Stimulated activated CD8-positive, alpha-beta memory T cell treated with anti-CD3 and anti-CD28 coated beads, Interleukin-12 subunit alpha, Interleukin-12 subunit beta, amount 100 ng/mL, for 24 hours (primary cell): ENCODE results near the gene ENPP4.
"Not testable (repeated sequence)": the region's sequence is repeated elsewhere in the genome, so short reads cannot be mapped to it uniquely, and the experiment has no call there.

Source experiments
- DNase-seq: peaks from one replicate; pipeline ENCODE4 v3.0.0-alpha.2; 2020; ENCODE audit errors: extremely low read depth

Gene ENPP4

DNA sequence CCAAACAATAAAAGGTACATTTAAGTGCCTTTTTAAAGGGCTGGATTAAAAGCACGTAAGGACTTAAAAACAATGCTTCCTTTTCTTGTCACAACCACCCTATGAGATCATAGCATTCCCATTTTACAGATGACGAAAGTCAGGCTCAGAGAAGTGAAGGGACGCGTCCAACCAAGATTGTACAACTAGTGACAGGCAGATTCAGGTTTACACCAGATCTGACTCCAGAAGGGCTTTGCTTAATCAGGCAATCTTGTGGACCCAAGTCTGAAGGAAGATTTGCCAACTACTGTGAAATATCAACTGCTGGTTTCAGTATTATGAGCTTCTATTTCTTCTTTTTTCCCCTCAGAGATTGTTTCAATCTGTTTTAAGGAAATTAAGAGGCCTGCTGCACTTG, 877 bp downstream of the ENPP4 start:
- no peak for DNase-seq

DNA sequence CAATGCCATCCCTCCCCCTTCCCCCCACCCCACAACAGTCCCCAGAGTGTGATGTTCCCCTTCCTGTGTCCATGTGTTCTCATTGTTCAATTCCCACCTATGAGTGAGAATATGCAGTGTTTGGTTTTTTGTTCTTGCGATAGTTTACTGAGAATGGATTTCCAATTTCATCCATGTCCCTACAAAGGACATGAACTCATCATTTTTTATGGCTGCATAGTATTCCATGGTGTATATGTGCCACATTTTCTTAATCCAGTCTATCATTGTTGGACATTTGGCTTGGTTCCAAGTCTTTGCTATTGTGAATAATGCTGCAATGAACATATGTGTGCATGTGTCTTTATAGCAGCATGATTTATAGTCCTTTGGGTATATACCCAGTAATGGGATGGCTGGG, 1.5 kb downstream of the ENPP4 start:
- DNase-seq = not testable (repeated sequence)

DNA sequence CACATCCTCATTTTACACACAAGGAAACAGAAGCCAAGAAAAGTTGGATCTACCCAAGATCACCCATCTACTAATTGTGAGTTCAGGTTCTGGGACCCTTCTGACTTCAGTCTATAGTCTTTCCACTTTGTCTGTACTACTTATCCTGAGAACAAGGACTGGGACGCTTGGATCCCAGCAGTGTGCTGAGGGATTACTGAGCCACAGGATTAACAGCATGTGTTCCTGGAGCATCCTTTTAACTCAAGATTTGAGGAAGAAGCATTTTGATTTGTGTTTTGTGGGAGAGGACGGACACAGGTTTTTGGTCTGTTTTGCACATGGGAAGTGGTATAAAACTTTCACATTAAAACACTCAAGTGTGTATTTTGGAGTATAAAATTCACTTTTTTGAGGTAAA, 4.4 kb downstream of the ENPP4 start:
- DNase-seq = no peak

DNA sequence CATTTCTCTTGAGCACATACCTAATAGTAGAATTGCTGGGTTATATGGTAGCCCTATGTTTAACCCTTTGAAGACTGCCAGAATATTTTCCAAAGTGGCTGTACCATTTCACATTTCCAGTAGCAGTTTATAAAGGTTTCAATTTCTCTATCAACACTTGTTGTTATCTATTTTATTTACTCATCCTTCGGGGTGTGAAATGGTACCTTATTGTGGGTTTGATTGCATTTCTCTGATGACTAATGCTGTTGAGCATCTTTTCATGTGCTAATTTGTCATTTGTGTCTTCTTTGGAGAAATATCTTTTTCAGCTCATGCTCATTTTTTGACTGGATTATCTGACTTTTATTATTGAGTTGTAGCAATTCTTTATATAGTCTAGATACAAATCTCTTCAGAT, 5.4 kb downstream of the ENPP4 start:
- no peak for DNase-seq

- DNase-seq = no peak
Measured at GRCh38 chr6:46136831-46137230, 7.0 kb downstream of the ENPP4 start.

- no peak for DNase-seq
Measured at GRCh38 chr6:46137387-46137786, 7.6 kb downstream of the ENPP4 start.

DNA sequence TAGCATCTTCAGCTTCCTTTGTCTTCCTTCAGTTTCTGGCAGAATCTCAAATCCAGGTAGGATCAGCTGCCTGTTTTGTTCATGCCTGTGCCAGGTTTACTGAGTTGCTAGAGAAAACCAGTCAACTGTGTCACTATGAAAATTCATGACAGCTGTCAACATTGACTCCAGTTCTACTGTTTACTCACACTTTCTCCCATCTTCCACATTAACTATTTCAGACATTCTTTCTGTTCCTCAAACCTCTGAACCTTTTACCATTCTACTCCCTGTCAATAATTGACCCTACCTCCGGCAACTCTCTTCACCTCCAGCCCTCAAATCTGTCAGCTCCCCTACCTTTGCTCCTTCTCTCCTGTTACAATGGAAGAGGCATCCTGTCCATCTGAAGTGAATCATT, 8.5 kb downstream of the ENPP4 start:
- no peak for DNase-seq

GRCh38 chr6:46144270-46144669, 14.5 kb downstream of the ENPP4 start:
- no peak for DNase-seq

DNA sequence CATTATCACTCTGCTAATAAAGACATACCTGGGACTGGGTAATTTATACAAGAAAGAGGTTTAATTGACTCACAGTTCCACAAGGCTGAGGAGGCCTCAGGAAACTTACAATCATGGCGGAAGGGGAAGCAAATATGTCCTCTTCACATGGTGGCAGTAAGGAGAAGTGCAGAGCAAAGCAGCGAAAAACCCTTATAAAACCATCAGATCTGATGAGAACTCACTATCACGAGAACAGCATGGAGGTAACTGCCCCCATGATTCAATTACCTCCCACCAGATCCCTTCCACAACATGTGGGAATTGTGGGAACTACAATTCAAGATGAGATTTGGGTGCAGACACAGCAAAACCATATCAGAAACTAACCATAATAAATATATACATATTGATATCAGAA, 19.3 kb downstream of the ENPP4 start:
- not testable (repeated sequence) for DNase-seq

- no peak for DNase-seq
Measured at GRCh38 chr6:46156701-46157100, 26.9 kb downstream of the ENPP4 start.

DNA sequence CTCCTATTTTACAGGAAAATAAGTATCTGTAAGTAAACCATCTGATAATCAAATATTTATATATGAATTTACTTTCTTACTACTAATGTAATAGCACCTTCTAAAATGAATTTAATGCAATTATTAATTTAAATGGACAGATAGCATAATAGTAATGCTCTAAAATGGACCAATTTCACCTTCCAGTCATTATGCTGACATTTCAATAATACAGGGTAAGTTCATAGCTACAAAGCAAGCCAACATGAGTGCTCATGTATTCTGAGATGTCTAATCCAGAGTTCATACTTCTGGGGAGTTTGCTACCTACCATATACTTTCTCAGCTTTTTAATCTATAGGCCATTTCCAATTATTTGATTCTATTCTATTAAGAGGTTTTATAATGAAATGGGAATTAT, 29.4 kb downstream of the ENPP4 start:
- DNase-seq = no peak

- no peak for DNase-seq
Measured at GRCh38 chr6:46160102-46160501, 30.3 kb downstream of the ENPP4 start.

- peak; percentile 39 for DNase-seq
Measured at GRCh38 chr6:46170357-46171289, 40.8 kb downstream of the ENPP4 start, which contains the start of gene ENPP5. Gene ENPP5 (minus strand): TSS chr6:46170980. CDS start chr6:46168262, 2,718 bp downstream.

GRCh38 chr6:46172176-46172575, 42.4 kb downstream of the ENPP4 start:
- DNase-seq = no peak

DNA sequence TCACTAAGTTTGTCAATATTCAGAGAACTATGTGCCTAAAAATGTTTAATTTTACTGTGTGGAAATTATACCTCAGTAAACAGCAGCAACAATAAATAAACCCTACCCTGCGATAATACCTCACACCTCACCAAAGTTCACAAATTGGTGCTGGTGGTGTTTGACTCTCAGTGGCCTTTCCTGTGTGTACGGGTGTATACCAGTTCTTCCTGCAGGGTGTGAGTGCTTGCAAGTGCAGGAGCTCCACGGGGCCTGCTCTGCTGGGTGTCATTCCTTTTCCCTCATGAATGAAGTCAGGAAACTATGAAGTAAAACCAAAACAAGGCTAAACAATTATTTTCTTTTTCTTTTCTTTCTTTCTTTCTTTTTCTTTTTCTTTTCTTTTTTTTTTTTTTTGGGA, 45.1 kb downstream of the ENPP4 start:
- DNase-seq = no peak

DNA sequence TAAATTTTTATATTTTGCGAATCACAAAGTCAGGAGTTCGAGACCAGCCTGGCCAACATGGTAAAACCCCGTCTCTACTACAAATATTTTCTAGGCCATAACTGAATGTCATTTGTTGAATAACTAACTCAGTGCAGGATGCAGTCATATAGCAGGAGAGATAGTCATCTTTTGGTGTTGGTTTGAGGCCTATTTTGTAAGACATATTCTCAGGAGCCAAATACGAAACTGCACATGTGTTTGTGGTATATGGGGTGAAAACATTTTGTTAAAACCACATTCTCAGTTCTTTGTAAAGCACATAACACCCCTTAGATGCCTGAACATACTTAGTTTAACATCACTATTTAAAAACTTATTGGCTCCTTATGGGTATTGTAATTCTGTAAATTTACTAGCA, 45.7 kb downstream of the ENPP4 start:
- DNase-seq = no peak

DNA sequence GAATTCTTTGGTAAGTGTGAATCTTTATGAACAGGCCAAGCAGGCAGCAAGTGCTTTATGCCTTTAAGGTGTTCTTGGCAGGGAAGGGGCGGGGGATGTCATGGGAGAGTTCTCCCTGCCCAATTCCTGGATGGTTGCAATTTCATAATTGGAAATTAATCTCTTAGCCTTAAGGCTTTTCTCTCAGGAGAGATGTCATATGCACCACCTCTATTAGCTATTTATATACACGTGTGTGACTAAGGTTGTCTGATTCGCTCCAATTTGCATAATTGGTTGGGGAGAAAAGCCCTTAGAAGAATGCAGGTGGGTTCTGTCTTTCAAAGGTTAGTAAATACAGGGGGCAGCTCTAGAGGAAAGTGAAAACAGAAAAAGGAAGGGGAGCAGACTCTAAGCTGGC, 46.2 kb downstream of the ENPP4 start:
- DNase-seq = no peak

DNA sequence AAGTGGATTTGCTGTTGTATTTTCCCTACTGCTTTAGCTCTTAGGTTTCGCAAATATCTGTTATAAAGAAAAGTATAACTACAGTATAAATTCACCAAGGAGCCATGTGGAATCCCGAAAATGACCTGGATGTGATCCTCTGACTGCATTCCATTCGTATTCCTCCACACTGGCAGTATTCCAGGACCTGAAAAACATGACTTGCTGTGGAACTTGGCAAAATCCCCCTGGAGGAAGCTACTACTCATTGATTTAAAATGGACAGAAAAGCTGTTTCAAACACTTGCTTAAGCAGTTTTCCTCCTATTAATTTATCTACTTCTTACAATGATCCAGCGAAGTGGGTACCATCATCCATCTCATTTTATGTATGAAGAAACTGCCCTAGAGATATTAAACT, 54.3 kb downstream of the ENPP4 start:
- no peak for DNase-seq

DNA sequence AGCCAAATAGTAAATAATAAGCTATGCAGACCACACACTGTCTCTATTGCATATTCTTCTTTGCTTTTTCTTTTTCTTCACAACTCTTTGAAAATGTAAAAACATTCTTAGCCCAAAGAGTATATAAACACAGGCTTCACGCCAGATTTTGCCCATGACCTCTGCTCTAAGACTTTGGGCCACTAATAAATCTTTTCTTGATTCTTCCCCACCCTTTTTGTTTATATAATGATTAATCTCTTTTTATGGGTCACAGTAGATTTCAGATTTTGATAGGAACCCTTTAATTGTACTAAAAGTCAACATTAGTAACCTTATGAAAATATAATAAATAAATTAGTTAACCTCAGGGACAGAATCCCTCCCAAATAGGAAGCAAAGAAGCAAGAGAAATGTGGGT, 56.8 kb downstream of the ENPP4 start:
- no peak for DNase-seq

DNA sequence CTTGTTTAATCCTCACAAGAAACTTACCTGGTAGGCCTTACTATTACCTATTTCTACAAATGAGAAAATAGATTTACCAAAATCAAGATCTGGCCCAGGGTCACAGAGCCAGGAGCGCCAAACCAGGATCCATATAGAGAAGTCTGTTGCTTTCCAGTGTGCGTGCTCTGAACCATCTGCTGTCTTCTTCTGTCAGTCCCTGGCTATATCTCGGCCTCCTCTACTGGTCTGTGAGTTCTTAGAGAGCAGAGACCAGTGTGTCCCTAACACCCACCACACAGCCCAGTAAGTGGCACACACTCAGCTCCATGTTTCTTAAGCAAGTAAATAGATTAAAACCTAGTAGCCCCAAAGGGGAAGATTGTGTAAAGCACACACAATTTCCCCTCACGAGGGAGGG, 59.9 kb downstream of the ENPP4 start:
- no peak for DNase-seq

GRCh38 chr6:46190889-46191288, 61.1 kb downstream of the ENPP4 start:
- DNase-seq = no peak

GRCh38 chr6:46191961-46192360, 62.2 kb downstream of the ENPP4 start:
- DNase-seq = no peak
